BLaER1 (cell line): ENCODE data around the gene PPP2R1B.
"Not testable (repeated sequence)": the region's sequence is repeated elsewhere in the genome, so short reads cannot be mapped to it uniquely, and the experiment has no call there.

Experiments used
- H3K27ac ChIP-seq: shearing (Covaris generic); formaldehyde crosslinking; 2 replicates; pipeline ENCODE4 v1.8.1; 2022
- H3K27me3 ChIP-seq: shearing (Covaris generic); formaldehyde crosslinking; 2 replicates; pipeline ENCODE4 v1.8.1; 2022
- H3K36me3 ChIP-seq: shearing (Covaris generic); formaldehyde crosslinking; 2 replicates; pipeline ENCODE4 v1.8.1; 2022
- H3K4me1 ChIP-seq: shearing (Covaris generic); formaldehyde crosslinking; 2 replicates; pipeline ENCODE4 v1.8.1; 2022
- H3K4me2 ChIP-seq: shearing (Covaris generic); formaldehyde crosslinking; 2 replicates; pipeline ENCODE4 v1.8.1; 2022
- H3K4me3 ChIP-seq: shearing (Covaris generic); formaldehyde crosslinking; 2 replicates; pipeline ENCODE4 v1.8.1; 2022
- H3K9ac ChIP-seq: shearing (Covaris generic); formaldehyde crosslinking; 2 replicates; pipeline ENCODE4 v1.8.1; 2022
- H3K9me3 ChIP-seq: shearing (Covaris generic); formaldehyde crosslinking; 2 replicates; pipeline ENCODE4 v1.8.1; 2022
- H4K20me1 ChIP-seq: shearing (Covaris generic); formaldehyde crosslinking; 2 replicates; pipeline ENCODE4 v1.8.1; 2022
- Cebpa-rat ChIP-seq: shearing (Covaris generic); IDR thresholded peaks from 2 replicates; pipeline ENCODE4 v1.8.1; 2022

The PPP2R1B gene

GRCh38 chr11:111785886-111786412 lies 19.8 kb upstream of the PPP2R1B start:
- no peaks in the 10 kb centered on the region for H3K27me3 ChIP-seq
- H3K4me1 ChIP-seq = peaks cover 24% of the 10 kb centered on the region
- H4K20me1 ChIP-seq = no peaks in the 10 kb centered on the region
- H3K4me2 ChIP-seq = no peak overlapping the region
- no peak overlapping the region for H3K4me3 ChIP-seq
- no peak for TF ChIP-seq Cebpa-rat
- H3K36me3 ChIP-seq = peaks cover 16% of the 10 kb centered on the region
- H3K9ac ChIP-seq = no peak overlapping the region
- H3K27ac ChIP-seq = no peak overlapping the region
- H3K9me3 ChIP-seq = no peaks in the 10 kb centered on the region

- H3K27me3 ChIP-seq = no peaks in the 10 kb centered on the region
These were observed 18.9 kb upstream of the PPP2R1B start for GRCh38 chr11:111785076-111785475.

DNA sequence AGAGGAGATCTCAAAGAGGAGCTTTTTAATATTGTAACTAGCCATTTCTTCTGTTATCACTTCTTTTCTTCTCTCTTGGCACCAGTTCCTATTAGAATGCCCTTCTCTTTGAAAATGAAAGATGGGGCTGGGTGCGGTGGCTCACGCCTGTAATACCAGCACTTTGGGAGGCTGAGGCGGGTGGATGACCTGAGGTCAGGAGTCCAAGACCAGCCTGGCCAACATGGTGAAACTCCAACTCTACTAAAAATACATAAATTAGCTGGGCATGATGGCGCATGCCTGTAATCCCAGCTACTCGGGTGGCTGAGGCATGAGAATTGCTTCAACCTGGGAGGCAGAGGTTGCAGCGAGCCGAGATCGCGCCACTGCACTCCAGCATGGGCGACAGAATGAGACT lies 18.1 kb upstream of the PPP2R1B start:
- H3K9me3 ChIP-seq = not testable (repeated sequence)
- peaks cover 24% of the 10 kb centered on the region for H3K4me1 ChIP-seq
- peaks cover 16% of the 10 kb centered on the region for H3K36me3 ChIP-seq

More at GRCh38 chr11:111785076-111785475, 18.9 kb upstream of the PPP2R1B start:
- Histone ChIP-seq H3K27ac (no peak overlapping the region), H3K9me3 (no peaks in the 10 kb centered on the region), H3K4me1 (peaks cover 24% of the 10 kb centered on the region), H3K4me3 (no peak overlapping the region), H4K20me1 (no peaks in the 10 kb centered on the region), H3K9ac (no peak overlapping the region), H3K36me3 (peaks cover 16% of the 10 kb centered on the region), H3K4me2 (peak overlapping the region; percentile 49)
- TF ChIP-seq Cebpa-rat = no peak

GRCh38 chr11:111782109-111782741 lies 16.0 kb upstream of the PPP2R1B start:
- Histone ChIP-seq H3K4me1 (peaks cover 13% of the 10 kb centered on the region), H3K9me3 (no peaks in the 10 kb centered on the region)
- TF ChIP-seq Cebpa-rat = no peak

More for the DNA sequence above, 18.1 kb upstream of the PPP2R1B start:
- peak overlapping the region; percentile 49; the same call in 1 of the 2 replicates for H3K4me2 ChIP-seq
- H3K27me3 ChIP-seq, H3K27ac ChIP-seq, H4K20me1 ChIP-seq, H3K9ac ChIP-seq, H3K4me3 ChIP-seq: not testable (repeated sequence)

DNA sequence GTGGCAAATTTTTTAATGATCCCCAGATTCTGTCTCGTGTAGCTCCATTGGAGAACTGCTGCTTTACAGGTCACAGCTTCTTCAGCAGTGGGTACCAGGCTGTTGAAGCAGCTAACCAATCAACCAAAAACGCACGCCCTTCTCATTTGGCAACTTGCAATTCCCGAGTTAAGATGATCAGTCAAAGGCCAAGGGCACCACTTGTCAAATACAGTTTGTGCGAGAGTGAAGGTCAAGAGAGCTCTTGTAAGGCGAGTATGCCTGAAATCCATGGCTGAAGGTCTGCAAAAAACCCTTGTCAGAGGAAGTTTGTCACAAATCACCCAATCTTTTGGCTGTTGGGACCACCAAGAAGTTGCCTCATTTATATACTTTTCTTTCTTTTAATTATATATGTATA lies 12.9 kb upstream of the PPP2R1B start:
- Histone ChIP-seq H3K27ac (no peak overlapping the region), H3K4me2 (no peak overlapping the region), H3K36me3 (no peaks in the 10 kb centered on the region; the same call in 1 of the 2 replicates), H3K27me3 (no peaks in the 10 kb centered on the region), H3K9me3 (no peaks in the 10 kb centered on the region), H3K9ac (no peak overlapping the region), H3K4me1 (peaks cover 10% of the 10 kb centered on the region), H3K4me3 (no peak overlapping the region), H4K20me1 (no peaks in the 10 kb centered on the region)
- no peak for TF ChIP-seq Cebpa-rat

More at GRCh38 chr11:111782109-111782741, 16.0 kb upstream of the PPP2R1B start:
- no peak overlapping the region for H3K4me3 ChIP-seq
- no peaks in the 10 kb centered on the region for H4K20me1 ChIP-seq
- H3K27me3 ChIP-seq = no peaks in the 10 kb centered on the region
- no peak overlapping the region for H3K9ac ChIP-seq
- H3K4me2 ChIP-seq = no peak overlapping the region
- no peak overlapping the region for H3K27ac ChIP-seq
- H3K36me3 ChIP-seq = peaks cover 16% of the 10 kb centered on the region

- no peak overlapping the region for H3K4me3 ChIP-seq
- H3K36me3 ChIP-seq = no peaks in the 10 kb centered on the region
- H4K20me1 ChIP-seq = no peaks in the 10 kb centered on the region
- no peak overlapping the region for H3K4me2 ChIP-seq
- no peak overlapping the region for H3K27ac ChIP-seq
- no peak for TF ChIP-seq Cebpa-rat
- no peak overlapping the region for H3K9ac ChIP-seq
- H3K9me3 ChIP-seq = no peaks in the 10 kb centered on the region
- peaks cover 10% of the 10 kb centered on the region for H3K4me1 ChIP-seq
- H3K27me3 ChIP-seq = no peaks in the 10 kb centered on the region
These were observed 11.9 kb upstream of the PPP2R1B start for GRCh38 chr11:111778047-111778558.

GRCh38 chr11:111777094-111778046 lies 11.2 kb upstream of the PPP2R1B start:
- H3K4me1 ChIP-seq = peaks cover 10% of the 10 kb centered on the region
- no peaks in the 10 kb centered on the region for H3K27me3 ChIP-seq
- no peak overlapping the region for H3K4me3 ChIP-seq
- no peak overlapping the region for H3K9ac ChIP-seq
- H3K27ac ChIP-seq = no peak overlapping the region
- no peaks in the 10 kb centered on the region for H3K36me3 ChIP-seq
- peak overlapping the region; percentile 22; the same call in 1 of the 2 replicates for H3K4me2 ChIP-seq
- H4K20me1 ChIP-seq = no peaks in the 10 kb centered on the region
- no peak for TF ChIP-seq Cebpa-rat
- no peaks in the 10 kb centered on the region for H3K9me3 ChIP-seq

- TF ChIP-seq Cebpa-rat = no peak
- Histone ChIP-seq H3K27ac (no peak overlapping the region), H4K20me1 (no peaks in the 10 kb centered on the region), H3K4me2 (peak overlapping the region; percentile 22; the same call in 1 of the 2 replicates), H3K4me3 (no peak overlapping the region), H3K4me1 (peaks cover 10% of the 10 kb centered on the region), H3K27me3 (no peaks in the 10 kb centered on the region), H3K9ac (peak overlapping the region; percentile 20; the same call in 1 of the 2 replicates), H3K9me3 (no peaks in the 10 kb centered on the region), H3K36me3 (no peaks in the 10 kb centered on the region)
These were observed 10.4 kb upstream of the PPP2R1B start for GRCh38 chr11:111776398-111777093.

GRCh38 chr11:111774955-111775710 lies 8.9 kb upstream of the PPP2R1B start:
- no peak for TF ChIP-seq Cebpa-rat
- no peak overlapping the region for H3K4me2 ChIP-seq
- no peaks in the 10 kb centered on the region for H3K9me3 ChIP-seq
- peaks cover 10% of the 10 kb centered on the region for H3K4me1 ChIP-seq
- H3K27ac ChIP-seq = no peak overlapping the region
- H3K9ac ChIP-seq = no peak overlapping the region
- H3K27me3 ChIP-seq = no peaks in the 10 kb centered on the region
- no peaks in the 10 kb centered on the region for H4K20me1 ChIP-seq
- H3K36me3 ChIP-seq = no peaks in the 10 kb centered on the region
- no peak overlapping the region for H3K4me3 ChIP-seq
